ENCODE measurements around the gene OR10H4.
"Not testable (repeated sequence)": the region's sequence is repeated elsewhere in the genome, so short reads cannot be mapped to it uniquely, and the experiment has no call there.

OR10H4 gene

DNA sequence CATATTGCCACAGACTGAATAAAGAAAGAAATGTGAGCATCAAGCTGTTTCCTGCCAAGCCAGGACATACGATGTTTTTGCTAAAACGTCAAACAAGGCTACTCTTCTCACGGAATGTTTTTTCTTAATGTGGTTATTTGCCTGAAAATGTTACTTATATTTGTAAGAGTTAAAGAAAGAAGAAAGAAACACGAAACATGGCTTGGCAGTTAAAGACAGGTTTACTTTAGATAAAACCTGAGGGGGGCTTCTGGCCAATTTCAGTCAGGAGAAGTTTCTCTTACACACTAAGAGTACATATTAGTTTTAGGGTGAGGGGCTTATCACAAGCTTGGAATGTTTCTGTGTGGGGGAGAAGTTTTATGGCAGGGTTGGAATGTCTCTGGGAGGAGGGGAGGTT is 4.4 kb upstream of the OR10H4 start:
- no peak for DNase-seq (ENCODE audit: low read depth in 2 of 2)

DNA sequence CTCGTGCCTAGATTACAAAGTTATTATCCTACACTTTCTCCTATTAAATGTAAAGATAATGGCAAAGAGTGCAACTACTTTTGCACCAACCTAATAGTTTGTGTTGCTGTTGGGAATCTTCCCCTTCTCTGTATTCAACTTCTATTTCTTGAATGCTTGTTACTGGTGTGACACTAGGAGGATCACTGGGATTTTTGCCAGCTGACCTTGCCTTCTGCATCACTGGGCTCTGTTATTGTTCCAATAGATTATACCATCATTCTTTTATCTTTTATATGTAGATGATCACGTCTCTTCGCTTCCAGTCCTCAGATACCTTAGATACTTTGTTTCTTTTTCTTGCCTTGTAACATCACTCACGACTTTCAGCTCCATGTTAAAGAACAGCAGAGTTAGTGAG is 3.5 kb upstream of the OR10H4 start:
- DNase-seq (ENCODE audit: low read depth in 2 of 2) = no peak

DNA sequence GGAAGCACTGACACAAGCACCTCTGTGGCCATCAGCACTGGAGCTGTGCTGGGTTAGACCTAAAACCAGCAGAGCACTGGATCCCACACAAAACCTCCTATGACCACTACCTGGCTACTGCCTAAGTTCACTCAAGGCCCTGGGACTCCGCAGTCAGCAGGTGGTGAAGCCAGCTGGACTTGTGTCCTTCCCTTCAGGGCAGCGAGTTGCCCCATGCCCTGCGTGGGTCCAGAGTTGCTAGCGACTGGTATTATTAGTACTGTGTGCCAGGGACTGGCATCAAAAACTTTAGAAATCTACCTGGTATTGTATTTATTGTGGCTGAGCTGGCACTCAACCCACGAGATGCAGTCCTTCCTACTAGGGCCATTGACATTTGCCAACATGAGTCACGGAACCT is 6.0 kb downstream of the OR10H4 start:
- DNase-seq (ENCODE audit: low read depth in 2 of 2) = no peak

GRCh38 chr19:15962319-15962718 is 13.5 kb downstream of the OR10H4 start:
- no peak for DNase-seq (ENCODE audit: low read depth in 2 of 2)

DNA sequence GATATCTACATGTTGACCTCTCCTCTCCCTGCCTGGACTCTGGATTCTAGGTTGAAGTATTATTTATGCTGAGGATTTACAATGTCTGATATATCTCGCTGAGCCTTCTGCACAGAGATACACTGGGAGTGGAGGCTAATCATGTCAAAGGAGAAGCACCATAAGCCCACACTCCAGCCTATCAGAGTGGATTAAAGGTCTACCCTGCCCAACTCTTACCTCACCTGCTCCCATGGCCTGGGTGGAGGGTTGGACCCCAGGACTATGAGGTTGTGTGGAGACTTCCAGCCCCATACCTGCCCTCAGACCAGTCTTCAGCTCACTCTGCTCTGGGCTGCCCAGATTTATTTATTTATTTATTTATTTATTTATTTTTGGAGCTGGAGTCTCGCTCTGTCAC is 15.4 kb downstream of the OR10H4 start:
- no peak for DNase-seq (ENCODE audit: low read depth in 2 of 2)

- no peak for DNase-seq (ENCODE audit: low read depth in 2 of 2)
Measured at GRCh38 chr19:15971224-15971780, 22.5 kb downstream of the OR10H4 start.

DNA sequence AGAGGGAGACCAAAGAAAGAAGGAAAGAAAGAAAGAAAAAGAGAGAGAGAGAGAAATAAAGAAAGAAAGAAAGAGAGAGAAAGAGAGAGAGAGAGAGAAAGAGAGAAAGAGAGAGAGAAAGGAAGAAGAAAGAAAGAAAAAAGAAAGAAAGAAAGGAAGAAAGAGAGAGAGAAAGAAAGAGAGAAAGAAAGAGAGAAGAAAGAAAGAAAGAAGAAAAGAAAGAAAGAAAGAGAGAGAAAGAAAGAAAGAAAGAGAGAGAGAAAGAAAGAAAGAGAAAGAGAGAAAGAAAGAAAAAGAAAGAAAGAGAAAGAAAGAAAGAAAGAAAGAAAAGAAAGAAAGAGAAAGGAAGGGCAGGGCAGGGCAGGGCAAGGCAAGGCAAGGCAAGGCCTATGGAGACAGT is 23.2 kb downstream of the OR10H4 start:
- DNase-seq (ENCODE audit: low read depth in 2 of 2) = not testable (repeated sequence)

DNA sequence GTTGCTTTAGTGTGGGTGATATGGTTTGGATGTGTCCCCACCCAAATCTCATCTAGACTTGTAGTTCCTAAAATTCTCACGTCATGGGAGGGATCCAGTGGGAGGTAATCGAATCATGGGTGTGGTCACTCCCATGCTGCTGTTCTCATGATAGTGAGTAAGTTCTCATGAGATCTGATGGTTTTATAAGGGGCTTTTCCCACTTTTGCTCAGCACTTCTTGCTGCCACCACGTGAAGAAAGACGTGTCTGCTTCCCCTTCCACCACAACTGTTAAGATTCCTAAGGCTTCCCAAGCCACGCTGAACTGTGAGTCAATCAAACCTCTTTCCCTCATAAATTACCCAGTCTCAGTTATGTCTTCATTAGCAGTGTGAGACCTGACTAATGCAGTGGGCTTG is 26.0 kb downstream of the OR10H4 start:
- no peak for DNase-seq (ENCODE audit: low read depth in 2 of 2)

- DNase-seq (ENCODE audit: low read depth in 2 of 2) = no peak
Measured at GRCh38 chr19:15976836-15977689, 28.3 kb downstream of the OR10H4 start.

DNA sequence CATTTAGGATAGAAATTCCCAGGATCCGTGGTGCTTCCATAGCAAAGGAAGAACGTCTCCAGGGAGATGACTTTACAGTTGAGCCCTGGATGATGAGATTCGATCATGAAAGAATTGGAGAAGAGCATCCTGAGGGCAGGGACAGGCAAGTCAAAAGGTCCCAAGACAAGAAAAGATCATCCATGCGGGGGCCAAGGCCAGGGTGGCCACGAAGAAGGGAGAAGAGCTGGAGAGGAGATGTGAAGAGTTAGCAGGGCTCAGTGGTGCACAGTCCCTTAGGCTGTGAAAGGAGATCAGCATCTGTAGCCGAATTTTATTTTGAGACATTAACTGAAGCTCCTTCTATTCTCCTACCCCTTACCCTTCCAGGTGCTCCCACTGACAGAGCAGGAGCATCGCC is 28.9 kb downstream of the OR10H4 start:
- no peak for DNase-seq (ENCODE audit: low read depth in 2 of 2)

DNA sequence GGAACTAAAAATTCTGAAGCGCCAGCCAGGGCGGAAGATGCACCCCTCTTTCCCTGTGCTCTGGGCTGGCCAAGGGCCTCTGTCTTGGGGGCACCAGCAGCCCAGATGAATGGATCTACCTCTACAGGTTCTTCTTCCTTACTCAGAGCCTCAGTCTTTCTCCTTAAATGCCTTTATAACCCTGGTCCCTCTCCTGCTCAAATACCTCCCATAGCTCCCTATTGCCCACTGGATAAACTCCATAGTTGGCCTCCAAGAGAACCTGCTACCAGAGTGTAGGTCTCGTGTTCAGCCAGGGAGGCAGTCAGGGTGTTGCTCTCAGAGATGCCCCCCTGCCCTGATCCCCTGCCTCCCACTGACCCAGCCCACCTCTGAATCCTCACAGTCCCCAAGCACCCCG is 30.5 kb downstream of the OR10H4 start:
- no peak for DNase-seq (ENCODE audit: low read depth in 2 of 2)

DNA sequence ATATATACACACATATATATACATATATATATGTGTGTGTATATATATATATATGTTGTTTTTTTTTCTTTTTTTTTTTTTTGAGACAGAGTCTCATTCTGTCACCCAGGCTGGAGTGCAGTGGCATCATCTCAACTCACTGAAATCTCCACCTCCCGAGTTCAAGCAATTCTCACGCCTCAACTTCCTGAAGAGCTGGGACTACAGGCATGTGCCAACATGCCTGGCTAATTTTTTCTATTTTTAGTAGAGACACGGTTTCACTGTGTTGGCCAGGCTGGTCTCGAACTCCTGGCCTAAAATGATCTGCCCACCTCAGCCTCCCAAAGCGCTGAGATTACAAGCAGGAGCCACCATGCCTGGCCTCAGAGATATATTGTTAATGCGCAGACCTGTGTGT is 37.0 kb downstream of the OR10H4 start:
- DNase-seq (ENCODE audit: low read depth in 2 of 2) = not testable (repeated sequence)

DNA sequence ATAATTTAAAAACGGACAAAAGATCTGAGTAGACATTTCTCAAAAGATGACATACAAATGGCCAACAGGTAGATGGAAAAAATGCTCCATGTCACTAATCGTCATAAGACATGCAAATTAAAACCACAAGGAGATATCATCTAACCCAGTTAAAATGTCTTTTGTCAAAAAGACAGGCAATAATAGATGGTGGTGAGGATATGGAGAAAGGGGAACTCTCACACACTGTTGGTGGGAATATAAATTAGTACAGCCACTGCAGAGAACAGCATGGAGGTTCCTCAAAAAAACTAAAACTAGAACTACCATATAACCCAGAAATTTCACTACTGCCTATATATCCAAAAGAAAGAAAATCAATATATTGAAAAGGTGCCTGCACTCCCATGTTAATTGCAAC is 37.9 kb downstream of the OR10H4 start:
- DNase-seq (ENCODE audit: low read depth in 2 of 2) = no peak

DNA sequence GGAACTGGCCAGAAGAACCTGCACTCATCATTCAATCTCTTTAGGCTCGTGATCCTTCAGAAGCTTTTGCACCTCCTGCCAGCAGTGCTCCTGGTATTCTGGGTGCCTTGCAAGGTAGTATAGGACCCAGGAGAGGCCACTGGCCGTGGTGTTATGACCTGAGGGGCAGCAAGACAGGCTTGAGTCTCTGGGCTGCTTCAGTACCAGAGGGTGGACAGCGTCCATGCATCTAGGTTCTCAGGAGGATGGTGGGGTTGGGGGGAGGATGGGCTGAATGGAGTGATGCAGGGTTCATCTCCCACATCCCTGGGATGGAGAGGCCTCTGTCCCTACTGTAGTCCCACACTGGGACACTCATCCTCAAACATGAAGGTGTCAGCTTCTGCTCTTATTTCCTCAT is 41.1 kb downstream of the OR10H4 start:
- DNase-seq (ENCODE audit: low read depth in 2 of 2) = no peak

- DNase-seq (ENCODE audit: low read depth in 2 of 2) = no peak
Measured at GRCh38 chr19:15991602-15992001, 42.8 kb downstream of the OR10H4 start.

GRCh38 chr19:15992014-15992413 is 43.2 kb downstream of the OR10H4 start:
- DNase-seq (ENCODE audit: low read depth in 2 of 2) = no peak

DNA sequence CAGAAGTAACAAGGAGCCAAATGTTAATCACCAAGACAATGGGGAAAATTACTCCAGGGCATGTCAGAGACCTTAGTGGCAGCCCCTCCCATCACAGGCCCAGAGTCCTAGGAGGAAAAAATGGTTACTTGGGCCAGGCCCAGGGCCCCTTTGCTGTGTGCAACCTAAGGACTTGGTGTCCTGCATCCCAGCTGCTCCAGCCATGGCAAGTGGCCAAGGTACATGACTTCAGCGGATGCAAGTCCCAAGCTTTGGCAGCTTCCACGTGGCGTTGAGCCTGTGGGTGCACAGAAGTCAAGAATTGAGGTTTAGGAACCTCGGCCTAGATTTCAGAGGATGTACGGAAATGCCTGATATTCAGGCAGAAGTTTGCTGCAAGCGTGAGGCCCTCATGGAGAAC is 46.7 kb downstream of the OR10H4 start:
- DNase-seq (ENCODE audit: low read depth in 2 of 2) = no peak

DNA sequence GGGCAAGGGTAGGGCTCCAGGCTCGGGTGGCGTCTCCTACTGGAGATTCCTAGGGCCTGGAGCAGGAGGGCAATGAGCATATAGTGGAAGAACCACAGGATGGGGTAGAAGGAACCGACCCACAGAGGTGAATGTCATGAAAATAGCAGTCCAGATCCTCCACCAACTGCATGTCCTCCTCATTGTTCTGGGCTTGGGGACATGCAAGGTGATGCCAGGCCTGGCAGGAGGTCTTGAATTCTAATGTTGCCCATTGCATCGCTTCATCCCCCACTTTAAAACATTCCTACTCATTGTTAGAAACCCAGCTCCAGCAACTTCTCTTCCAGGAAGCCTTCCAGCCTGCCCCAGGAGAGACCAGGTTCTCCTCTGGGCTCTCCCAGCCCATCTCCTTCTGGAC is 49.4 kb downstream of the OR10H4 start:
- DNase-seq (ENCODE audit: low read depth in 2 of 2) = no peak

All from stimulated activated CD4-positive, alpha-beta T cell treated with anti-CD3 and anti-CD28 coated beads, Interleukin-15, amount 100 ng/mL, for 48 hours (primary cell).